Ovary (tissue), 1 donor: Measurements from ENCODE around the gene MAOB.

Experiments
- EP300 ChIP-seq: sonication (generic); formaldehyde crosslinking; IDR thresholded peaks from one replicate; pipeline ENCODE4 v1.6.1; 2017; ENCODE audit warnings: antibody characterized with exemption
- POLR2A ChIP-seq: fragments of 450-650 bp; IDR thresholded peaks from one replicate; pipeline ENCODE4 v1.6.1; 2017; ENCODE audit warnings: antibody characterized with exemption, mild to moderate bottlenecking, moderate library complexity

DNA sequence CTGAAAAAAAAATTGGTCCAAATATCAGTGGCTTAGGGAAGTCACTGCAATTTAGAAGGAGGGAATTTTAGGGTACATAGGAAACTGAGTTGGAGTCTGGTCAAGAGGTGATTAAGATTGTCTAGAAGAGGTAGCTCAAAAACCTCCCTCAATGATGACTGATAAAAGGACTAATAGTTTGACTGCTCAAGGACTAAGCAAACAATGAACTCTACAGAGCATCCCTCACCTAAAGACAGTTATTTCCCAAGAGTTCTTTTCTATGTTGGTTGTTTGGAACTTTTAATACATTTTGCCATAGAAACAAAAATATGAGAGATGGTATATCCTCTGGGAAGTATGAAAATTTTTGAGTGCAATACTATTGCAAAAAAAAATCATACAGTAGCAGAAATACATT, 35.7 kb downstream of the MAOB start:
- TF ChIP-seq EP300 (no peak), POLR2A (no peak)
